Epithelial cell of esophagus (primary cell): Measurements from ENCODE around the gene RAD54L.

ENCODE experiments used
- DNase-seq: peaks from one replicate; pipeline ENCODE4 v3.0.0; 2010; ENCODE audit warnings: low read depth
- H3K4me3 ChIP-seq: 2 replicates; pipeline ENCODE4 v1.5.1; 2011; ENCODE audit warnings: mild to moderate bottlenecking, low read length, control low read depth
- CTCF ChIP-seq: IDR thresholded peaks from 2 replicates; pipeline ENCODE4 v1.5.1; 2011; ENCODE audit warnings: low read depth, mild to moderate bottlenecking, low read length, control low read depth, inconsistent platforms; ENCODE audit not compliant: insufficient read depth; ENCODE audit errors: missing control alignments

The RAD54L gene

DNA sequence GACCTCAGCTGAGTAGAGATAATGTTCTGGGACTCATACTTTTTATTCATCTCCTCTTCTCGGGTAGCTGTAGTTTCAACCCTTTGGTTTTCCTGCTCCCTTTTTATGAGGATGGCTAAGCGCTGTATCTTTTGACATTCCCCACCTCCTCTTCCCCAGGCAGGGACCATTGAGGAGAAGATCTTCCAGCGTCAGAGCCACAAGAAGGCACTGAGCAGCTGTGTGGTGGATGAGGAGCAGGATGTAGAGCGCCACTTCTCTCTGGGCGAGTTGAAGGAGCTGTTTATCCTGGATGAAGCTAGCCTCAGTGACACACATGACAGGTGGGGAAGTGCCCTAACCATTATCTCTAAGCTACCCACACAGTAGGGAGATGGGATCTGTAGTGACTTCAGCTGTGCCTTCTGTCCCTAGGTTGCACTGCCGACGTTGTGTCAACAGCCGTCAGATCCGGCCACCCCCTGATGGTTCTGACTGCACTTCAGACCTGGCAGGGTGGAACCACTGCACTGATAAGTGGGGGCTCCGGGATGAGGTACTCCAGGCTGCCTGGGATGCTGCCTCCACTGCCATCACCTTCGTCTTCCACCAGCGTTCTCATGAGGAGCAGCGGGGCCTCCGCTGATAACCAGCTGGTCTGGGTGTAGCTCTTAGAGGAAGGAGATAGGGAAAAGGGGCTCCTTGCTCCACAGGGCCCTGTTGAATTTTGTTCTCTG lies 30.3 kb downstream of the RAD54L start:
- no peak for DNase-seq
- H3K4me3 ChIP-seq: no peak overlapping the region
- TF ChIP-seq CTCF: no peak

DNA sequence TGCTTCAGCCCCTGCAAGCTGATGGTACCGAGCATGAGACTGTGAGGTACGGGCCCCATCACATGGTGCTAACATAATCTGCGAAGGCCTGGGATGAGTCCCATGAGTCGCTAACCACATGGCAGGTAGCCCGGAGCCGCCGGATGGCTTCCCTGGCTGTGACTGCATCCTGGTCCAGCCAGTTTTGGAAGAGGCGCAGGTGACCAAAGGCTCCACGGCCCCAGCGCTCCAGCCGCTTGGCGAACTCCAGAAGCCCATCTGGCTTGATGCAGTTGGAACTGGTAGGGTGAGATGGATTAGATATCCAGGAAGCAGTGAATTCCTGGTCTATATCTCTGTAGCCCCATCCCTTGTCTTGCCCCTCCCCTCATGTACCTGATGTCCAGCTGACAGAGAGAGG lies 31.2 kb downstream of the RAD54L start:
- no peak overlapping the region for H3K4me3 ChIP-seq
- no peak for TF ChIP-seq CTCF
- peak; percentile 68 for DNase-seq

DNA sequence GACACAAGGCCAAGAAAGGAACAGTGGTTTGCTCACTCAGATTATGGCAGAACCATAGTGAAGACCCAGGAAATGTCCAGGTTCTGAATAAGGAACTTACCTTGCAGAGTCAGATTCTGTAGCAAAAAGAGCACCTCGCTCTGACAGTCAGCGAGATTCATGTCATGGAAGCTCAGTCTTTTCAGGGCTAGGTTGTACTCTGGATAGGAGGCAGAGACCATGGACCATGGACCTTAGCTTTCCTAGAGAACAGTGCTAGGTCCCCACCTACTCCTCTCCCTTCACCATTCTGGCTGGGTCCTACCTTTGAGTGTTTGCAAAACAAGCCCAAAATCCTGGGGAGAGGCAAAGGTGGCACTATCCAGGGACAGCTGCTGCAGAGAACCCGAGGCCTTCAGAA lies 32.5 kb downstream of the RAD54L start:
- no peak overlapping the region for H3K4me3 ChIP-seq
- DNase-seq: no peak
- no peak for TF ChIP-seq CTCF

DNA sequence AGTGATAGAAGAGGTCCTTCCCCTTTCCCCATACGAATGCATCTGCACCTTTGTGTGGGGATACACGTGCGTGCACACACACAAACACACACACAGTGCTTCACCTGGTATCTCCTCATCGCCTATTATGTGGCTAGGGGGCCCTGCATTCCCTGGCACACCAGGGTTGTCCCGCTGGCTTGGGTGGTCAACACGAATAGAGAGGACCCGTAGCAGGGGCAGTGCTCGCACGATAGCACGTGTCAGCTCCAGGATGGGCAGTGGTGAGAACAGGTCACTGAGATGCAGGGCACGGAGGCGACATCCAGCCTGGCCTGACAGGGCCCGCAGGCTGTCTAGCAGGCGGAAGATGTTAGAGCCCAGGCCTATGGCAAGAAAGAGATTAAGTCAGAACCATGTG lies 33.5 kb downstream of the RAD54L start:
- no peak for TF ChIP-seq CTCF
- no peak for DNase-seq
- H3K4me3 ChIP-seq: no peak overlapping the region

- no peak overlapping the region for H3K4me3 ChIP-seq
- no peak for TF ChIP-seq CTCF
- no peak for DNase-seq
These were observed 36.5 kb downstream of the RAD54L start for GRCh38 chr1:46284058-46284457.

GRCh38 chr1:46284597-46285564 lies 37.3 kb downstream of the RAD54L start:
- DNase-seq: peak; percentile 31
- TF ChIP-seq CTCF: no peak

More at GRCh38 chr1:46284597-46285564, 37.3 kb downstream of the RAD54L start:
- no peak overlapping the region for H3K4me3 ChIP-seq
